CD4-positive, alpha-beta T cell (primary cell): ENCODE data around the gene RGS9. TPM values are rescaled to one million over a fixed set of nuclear protein-coding genes. Genes with fewer than 3 reads are reported as not detected.
A peak's percentile ranks its signal among the peaks of the same experiment; 100 is the strongest.

ENCODE experiments used
- ATAC-seq: fragments of 200-7000 bp; cut with Tn5 transposase; one replicate; pipeline ENCODE4 v1.10.0; 2022; ENCODE audit warnings: mild to moderate bottlenecking; ENCODE audit not compliant: poor library complexity
- CTCF ChIA-PET: fragments of 350-600 bp; sonication (Branson Sonifier 250); formaldehyde crosslinking; loops from one replicate; lab custom pipeline; 2021; ENCODE audit warnings: antibody characterized with exemption, inconsistent platforms; lab: Charles Lee
- POLR2A ChIA-PET: fragments of 350-600 bp; sonication (Branson Sonifier 250); formaldehyde crosslinking; loops from one replicate; lab custom pipeline; 2021; ENCODE audit warnings: antibody characterized with exemption, inconsistent platforms; lab: Charles Lee
- DNase-seq, 14 experiments: peaks; one replicate each; pipeline ENCODE4 v3.0.0-alpha.2; 2013 to 2020; ENCODE audit warnings: mixed read lengths in 2 of 14
- H3K27ac ChIP-seq, 2 donors: one replicate each; pipeline versions ENCODE4 v1.5.1 to v1.7.0; 2013; ENCODE audit warnings: low read length in 2 of 2, low read depth in 1 of 2, mild to moderate bottlenecking in 1 of 2
- H3K27me3 ChIP-seq, 2 experiments: 1 replicate in 1 of 2; 2 replicates in 1 of 2; pipeline versions ENCODE4 v1.6.1 to v1.7.0; 2013; ENCODE audit warnings: low read length in 2 of 2, control low read depth in 1 of 2, mild to moderate bottlenecking in 1 of 2, moderate library complexity in 1 of 2; ENCODE audit not compliant: insufficient read depth in 2 of 2, control insufficient read depth in 1 of 2
- H3K36me3 ChIP-seq: one replicate; pipeline ENCODE4 v1.6.1; 2013; ENCODE audit warnings: low read length, control low read depth; ENCODE audit not compliant: insufficient read depth
- H3K4me1 ChIP-seq: one replicate; pipeline ENCODE4 v1.6.1; 2013; ENCODE audit warnings: low read length, control low read depth; ENCODE audit not compliant: insufficient read depth
- H3K4me3 ChIP-seq: one replicate; pipeline ENCODE4 v1.5.1; 2013; ENCODE audit warnings: mild to moderate bottlenecking, low read length, moderate library complexity
- H3K9me3 ChIP-seq, 2 experiments: 1 replicate in 1 of 2; 2 replicates in 1 of 2; pipeline versions ENCODE4 v1.6.1 to v1.7.0; 2013; ENCODE audit warnings: low read length in 2 of 2, mild to moderate bottlenecking in 2 of 2, control low read depth in 1 of 2, moderate library complexity in 1 of 2; ENCODE audit not compliant: control insufficient read depth in 1 of 2, insufficient read depth in 1 of 2
- H3K27ac Mint-ChIP-seq: one replicate; pipeline ENCODE4 v1.8.0; 2020; ENCODE audit warnings: mixed read lengths
- H3K27me3 Mint-ChIP-seq: one replicate; pipeline ENCODE4 v1.8.0; 2021; ENCODE audit warnings: mixed read lengths
- H3K36me3 Mint-ChIP-seq: one replicate; pipeline ENCODE4 v1.8.0; 2021; ENCODE audit warnings: low read depth, mixed read lengths
- H3K4me1 Mint-ChIP-seq: one replicate; pipeline ENCODE4 v1.8.0; 2021; ENCODE audit warnings: low read depth, mixed read lengths
- H3K4me3 Mint-ChIP-seq: one replicate; pipeline ENCODE4 v1.8.0; 2020; ENCODE audit warnings: mild to moderate bottlenecking, mixed read lengths
- H3K9me3 Mint-ChIP-seq: one replicate; pipeline ENCODE4 v1.8.0; 2020; ENCODE audit warnings: mixed read lengths
- intact Hi-C, 2 experiments: fragments of 100-400 bp; cut with DNase I in 1 of 2; cut with micrococcal nuclease in 1 of 2; formaldehyde crosslinking; loops; one replicate each; pipeline versions ENCODE4 v1.15.1 to v1.9.0; 2023 to 2025; cut with DNase I, micrococcal nuclease
- total RNA-seq, 174 experiments: library from RNA in 2 of 174; stranded (reverse) in 2 of 174; gene quantifications; one replicate each; pipeline ENCODE4 v1.2.3 and lab custom pipeline; 2021 to 2026
- TF ChIP-seq, protein P1 (sequence below): fragments of 200-600 bp; IDR thresholded peaks from one replicate; pipeline ENCODE4 v1.8.0; 2022; ENCODE audit warnings: antibody characterized with exemption, mild to moderate bottlenecking

The RGS9 gene
- total RNA-seq, 2 experiments from 2014 or later = 0.60 to 0.73 TPM

DNA sequence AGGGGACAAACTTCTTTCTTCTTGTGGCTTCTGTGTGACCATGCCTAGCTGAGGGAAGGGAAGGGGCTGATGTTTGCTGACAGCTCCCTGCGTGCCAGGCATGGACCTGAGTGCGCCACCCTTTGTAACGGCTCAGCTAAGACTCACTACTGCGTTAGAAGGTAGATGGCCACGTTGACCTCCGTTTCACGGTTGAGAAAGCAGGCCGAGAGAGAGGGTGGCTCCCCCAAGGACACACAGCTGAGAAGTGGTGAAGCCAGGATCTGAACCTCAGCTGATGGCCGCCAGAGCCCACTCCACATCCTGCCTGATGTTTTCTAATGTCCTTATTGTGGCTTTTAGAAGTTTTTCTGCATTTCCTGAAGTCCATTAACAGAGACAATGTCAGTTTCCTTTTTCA is 45.1 kb downstream of the RGS9 start:
- Histone ChIP-seq H3K4me3 (no peak overlapping the region), H3K9me3 (no peaks in the 10 kb centered on the region), H3K4me1 (peaks cover 42% of the 10 kb centered on the region), H3K27me3 (no peaks in the 10 kb centered on the region), H3K27ac (no peak overlapping the region), H3K36me3 (no peaks in the 10 kb centered on the region)
- H3K4me3 Mint-ChIP-seq = no peak overlapping the region
- peak overlapping the region; percentile 75 for H3K27ac Mint-ChIP-seq
- H3K4me1 Mint-ChIP-seq = peaks cover 48% of the 10 kb centered on the region
- POLR2A ChIA-PET = interaction anchor here (1.4 kb wide), 1 partner anchor 9 kb away, joined by 7 read pairs; no protein-coding TSS in a partner anchor
- TF ChIP-seq, protein P1, sequence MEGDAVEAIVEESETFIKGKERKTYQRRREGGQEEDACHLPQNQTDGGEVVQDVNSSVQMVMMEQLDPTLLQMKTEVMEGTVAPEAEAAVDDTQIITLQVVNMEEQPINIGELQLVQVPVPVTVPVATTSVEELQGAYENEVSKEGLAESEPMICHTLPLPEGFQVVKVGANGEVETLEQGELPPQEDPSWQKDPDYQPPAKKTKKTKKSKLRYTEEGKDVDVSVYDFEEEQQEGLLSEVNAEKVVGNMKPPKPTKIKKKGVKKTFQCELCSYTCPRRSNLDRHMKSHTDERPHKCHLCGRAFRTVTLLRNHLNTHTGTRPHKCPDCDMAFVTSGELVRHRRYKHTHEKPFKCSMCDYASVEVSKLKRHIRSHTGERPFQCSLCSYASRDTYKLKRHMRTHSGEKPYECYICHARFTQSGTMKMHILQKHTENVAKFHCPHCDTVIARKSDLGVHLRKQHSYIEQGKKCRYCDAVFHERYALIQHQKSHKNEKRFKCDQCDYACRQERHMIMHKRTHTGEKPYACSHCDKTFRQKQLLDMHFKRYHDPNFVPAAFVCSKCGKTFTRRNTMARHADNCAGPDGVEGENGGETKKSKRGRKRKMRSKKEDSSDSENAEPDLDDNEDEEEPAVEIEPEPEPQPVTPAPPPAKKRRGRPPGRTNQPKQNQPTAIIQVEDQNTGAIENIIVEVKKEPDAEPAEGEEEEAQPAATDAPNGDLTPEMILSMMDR = no peak
- peak in 1 of 14 experiments; percentile 36 for DNase-seq
- no peak for ATAC-seq
- no peaks in the 10 kb centered on the region for H3K27me3 Mint-ChIP-seq
- H3K9me3 Mint-ChIP-seq = no peaks in the 10 kb centered on the region
- no peaks in the 10 kb centered on the region for H3K36me3 Mint-ChIP-seq
- intact Hi-C loops = no loop called here
- CTCF ChIA-PET = interaction anchor here (1.2 kb wide), 1 partner anchor 45 kb away, joined by 3 read pairs; the partner anchor contains the start of gene RGS9

DNA sequence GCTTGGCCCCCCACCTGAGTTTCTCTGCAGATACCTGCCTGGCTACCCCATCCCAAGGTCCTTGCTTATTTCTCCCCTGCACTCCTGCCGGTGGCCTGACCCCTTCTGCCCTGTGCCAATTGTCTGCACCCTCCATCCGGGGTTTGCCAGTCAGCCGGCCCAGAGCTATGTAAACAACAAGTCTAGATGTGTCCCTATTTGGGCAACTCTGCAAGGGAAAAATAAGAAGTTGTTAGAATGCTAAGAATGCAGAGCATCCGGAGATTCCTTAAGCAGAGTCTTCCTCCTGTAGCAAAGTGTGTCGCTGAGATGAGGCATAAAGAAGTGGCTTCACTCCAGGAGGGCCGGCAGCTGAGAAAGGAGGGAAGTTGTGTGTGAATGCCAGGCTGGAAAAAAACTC is 46.6 kb downstream of the RGS9 start:
- Mint-ChIP-seq H3K27ac (no peak overlapping the region), H3K4me1 (peaks cover 38% of the 10 kb centered on the region), H3K36me3 (no peaks in the 10 kb centered on the region), H3K27me3 (no peaks in the 10 kb centered on the region), H3K4me3 (no peak overlapping the region), H3K9me3 (no peaks in the 10 kb centered on the region)
- Histone ChIP-seq H3K4me3 (no peak overlapping the region), H3K4me1 (peaks cover 41% of the 10 kb centered on the region), H3K9me3 (no peaks in the 10 kb centered on the region), H3K27me3 (no peaks in the 10 kb centered on the region), H3K36me3 (no peaks in the 10 kb centered on the region), H3K27ac (no peak overlapping the region)
- CTCF ChIA-PET = no interaction called here
- intact Hi-C loops = no loop called here
- TF ChIP-seq, protein P1 = no peak
- DNase-seq = no peak
- ATAC-seq = no peak
- POLR2A ChIA-PET = interaction anchor here (0.7 kb wide), 1 partner anchor 49 kb away, joined by 3 read pairs; no protein-coding TSS in a partner anchor

DNA sequence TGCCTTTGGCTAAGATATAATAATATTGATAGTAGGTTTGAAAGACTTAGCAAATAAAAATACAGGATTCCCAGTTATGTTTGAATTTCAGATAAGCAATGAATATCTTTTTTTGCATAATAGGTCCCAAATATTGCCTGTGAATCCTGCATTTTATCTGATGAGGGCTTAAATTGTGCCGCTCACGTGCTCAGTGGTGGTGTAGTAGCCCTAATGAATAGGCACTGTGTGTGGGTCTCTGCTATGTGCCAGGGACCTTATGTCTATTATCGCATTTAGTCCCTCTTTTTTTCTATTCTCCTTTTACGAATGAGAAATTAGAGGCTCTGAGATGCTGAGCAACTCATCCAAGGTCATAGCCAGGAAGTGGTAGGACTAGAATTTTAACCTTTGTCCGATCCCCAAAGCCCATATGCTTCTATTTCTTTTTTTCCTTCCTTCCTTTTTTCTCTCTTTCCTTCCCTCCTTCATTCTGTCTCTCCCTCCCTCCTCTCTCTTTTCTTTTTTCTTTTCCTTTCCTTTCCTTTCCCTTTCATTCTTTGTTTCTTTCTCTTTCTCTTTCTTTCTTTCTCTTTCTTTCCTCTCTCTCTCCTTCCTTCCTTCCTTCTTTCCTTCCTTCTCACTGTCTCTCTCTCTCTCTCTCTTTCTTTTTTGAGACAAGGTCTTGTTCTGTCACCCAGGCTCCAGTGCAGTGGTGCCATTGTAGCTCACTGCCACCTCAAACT is 47.2 kb downstream of the RGS9 start:
- H3K4me3 Mint-ChIP-seq = no peak overlapping the region
- ATAC-seq = no peak
- DNase-seq = no peak
- POLR2A ChIA-PET = no interaction called here
- Histone ChIP-seq H3K9me3 (no peaks in the 10 kb centered on the region), H3K27me3 (no peaks in the 10 kb centered on the region), H3K27ac (no peak overlapping the region), H3K4me3 (no peak overlapping the region), H3K36me3 (no peaks in the 10 kb centered on the region), H3K4me1 (peaks cover 34% of the 10 kb centered on the region)
- no peaks in the 10 kb centered on the region for H3K9me3 Mint-ChIP-seq
- TF ChIP-seq, protein P1 = no peak
- H3K27ac Mint-ChIP-seq = no peak overlapping the region
- intact Hi-C loops = no loop called here
- H3K4me1 Mint-ChIP-seq = peaks cover 31% of the 10 kb centered on the region
- CTCF ChIA-PET = no interaction called here
- no peaks in the 10 kb centered on the region for H3K36me3 Mint-ChIP-seq
- no peaks in the 10 kb centered on the region for H3K27me3 Mint-ChIP-seq
